Measurements from ENCODE around the gene TJP2.

The TJP2 gene

DNA sequence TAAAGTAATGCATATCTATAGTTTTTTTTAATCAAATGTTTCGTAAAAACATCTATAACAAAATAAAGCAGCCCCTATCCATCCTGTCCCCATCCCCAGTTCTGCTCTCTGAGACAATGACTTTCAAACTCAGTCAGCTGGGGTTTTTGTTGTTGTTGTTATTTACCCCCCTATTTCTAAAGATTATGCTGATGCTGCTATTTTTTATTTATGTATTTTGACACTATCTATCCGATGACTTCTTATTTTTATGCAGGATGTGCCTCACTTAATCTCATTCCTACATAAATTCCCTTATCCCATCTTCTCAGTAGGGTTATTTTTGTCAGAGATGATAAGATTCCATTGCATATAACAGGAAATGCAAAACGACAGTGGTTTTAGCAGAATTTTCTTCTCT, 105.7 kb downstream of the TJP2 start:
- Histone ChIP-seq H3K27me3 (ENCODE audit: low read depth, low read length) (peaks cover 6% of the 10 kb centered on the region; the same call in 1 of the 2 replicates), H2AFZ (ENCODE audit: low read depth, low read length) (no peak overlapping the region), H3K4me1 (ENCODE audit: low read length) (peaks cover 8% of the 10 kb centered on the region), H4K20me1 (ENCODE audit: insufficient read depth, low read length) (no peaks in the 10 kb centered on the region), H3K4me2 (ENCODE audit: low read length) (no peak overlapping the region), H3K4me3 (ENCODE audit: low read length) (no peak overlapping the region), H3K79me2 (ENCODE audit: low read length) (no peaks in the 10 kb centered on the region), H3K27ac (ENCODE audit: low read length) (no peak overlapping the region), H3K9ac (ENCODE audit: low read length) (no peak overlapping the region), H3K9me3 (ENCODE audit: insufficient read depth, low read length) (peaks cover 6% of the 10 kb centered on the region), H3K36me3 (replicated peaks; ENCODE audit: low read depth, low read length) (no peaks in the 10 kb centered on the region)
- TF ChIP-seq EZH2phosphoT487 (IDR thresholded peaks at IDR 0.05; ENCODE audit: low read depth), result no peak
- TF ChIP-seq, protein P1, sequence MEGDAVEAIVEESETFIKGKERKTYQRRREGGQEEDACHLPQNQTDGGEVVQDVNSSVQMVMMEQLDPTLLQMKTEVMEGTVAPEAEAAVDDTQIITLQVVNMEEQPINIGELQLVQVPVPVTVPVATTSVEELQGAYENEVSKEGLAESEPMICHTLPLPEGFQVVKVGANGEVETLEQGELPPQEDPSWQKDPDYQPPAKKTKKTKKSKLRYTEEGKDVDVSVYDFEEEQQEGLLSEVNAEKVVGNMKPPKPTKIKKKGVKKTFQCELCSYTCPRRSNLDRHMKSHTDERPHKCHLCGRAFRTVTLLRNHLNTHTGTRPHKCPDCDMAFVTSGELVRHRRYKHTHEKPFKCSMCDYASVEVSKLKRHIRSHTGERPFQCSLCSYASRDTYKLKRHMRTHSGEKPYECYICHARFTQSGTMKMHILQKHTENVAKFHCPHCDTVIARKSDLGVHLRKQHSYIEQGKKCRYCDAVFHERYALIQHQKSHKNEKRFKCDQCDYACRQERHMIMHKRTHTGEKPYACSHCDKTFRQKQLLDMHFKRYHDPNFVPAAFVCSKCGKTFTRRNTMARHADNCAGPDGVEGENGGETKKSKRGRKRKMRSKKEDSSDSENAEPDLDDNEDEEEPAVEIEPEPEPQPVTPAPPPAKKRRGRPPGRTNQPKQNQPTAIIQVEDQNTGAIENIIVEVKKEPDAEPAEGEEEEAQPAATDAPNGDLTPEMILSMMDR (IDR thresholded peaks at IDR 0.05; ENCODE audit: low read depth, low read length), result no peak

DNA sequence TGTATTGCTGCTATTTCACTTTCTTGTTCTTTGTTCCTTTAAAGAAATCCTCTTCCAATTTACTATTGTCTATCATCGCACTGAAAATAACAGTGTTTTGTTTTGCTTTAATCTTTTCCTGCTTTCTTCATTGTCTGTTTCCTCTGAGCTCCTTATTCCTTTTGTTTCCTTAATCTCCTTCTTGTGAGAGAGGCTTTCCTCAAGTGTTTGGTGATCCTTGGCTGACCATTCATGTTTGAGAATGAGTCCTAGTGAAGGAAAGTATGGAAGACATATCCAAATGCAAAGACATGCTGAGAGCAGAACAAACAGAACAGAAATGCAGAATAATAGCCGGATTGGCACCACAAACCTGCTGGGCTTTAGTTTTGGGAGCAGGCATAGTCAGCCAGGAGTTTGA, 108.9 kb downstream of the TJP2 start:
- TF ChIP-seq, protein P1 (IDR thresholded peaks at IDR 0.05; ENCODE audit: low read depth, low read length), result no peak
- no peak for TF ChIP-seq EZH2phosphoT487 (IDR thresholded peaks at IDR 0.05; ENCODE audit: low read depth)
- Histone ChIP-seq H3K4me2 (ENCODE audit: low read length) (no peak overlapping the region), H3K4me1 (ENCODE audit: low read length) (peaks cover 8% of the 10 kb centered on the region), H3K4me3 (ENCODE audit: low read length) (no peak overlapping the region), H4K20me1 (ENCODE audit: insufficient read depth, low read length) (no peaks in the 10 kb centered on the region), H3K9me3 (ENCODE audit: insufficient read depth, low read length) (peaks cover 6% of the 10 kb centered on the region), H3K79me2 (ENCODE audit: low read length) (no peaks in the 10 kb centered on the region), H3K27ac (ENCODE audit: low read length) (no peak overlapping the region), H3K36me3 (replicated peaks; ENCODE audit: low read depth, low read length) (no peaks in the 10 kb centered on the region), H3K9ac (ENCODE audit: low read length) (no peak overlapping the region), H2AFZ (ENCODE audit: low read depth, low read length) (no peak overlapping the region), H3K27me3 (ENCODE audit: low read depth, low read length) (peaks cover 6% of the 10 kb centered on the region; the same call in 1 of the 2 replicates)

DNA sequence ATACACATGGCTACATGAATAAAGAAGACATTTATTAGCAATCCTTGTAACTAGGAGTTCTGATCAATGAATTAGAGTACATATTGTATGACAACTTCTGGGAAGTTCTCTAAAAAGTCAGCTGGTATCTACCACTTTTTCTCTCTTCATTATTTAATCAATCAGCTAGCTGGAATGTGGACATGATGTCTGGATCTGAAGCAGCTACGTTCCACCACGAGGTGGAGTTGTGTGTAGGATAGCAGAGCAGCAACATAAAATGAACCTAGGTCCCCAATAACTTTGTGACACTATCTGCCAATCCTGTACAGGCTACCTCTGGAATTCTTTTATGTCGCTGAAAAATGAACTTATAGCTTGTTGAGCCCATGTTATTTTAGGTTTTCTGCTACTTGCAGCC, 118.0 kb downstream of the TJP2 start:
- Histone ChIP-seq H3K4me1 (ENCODE audit: low read length) (no peaks in the 10 kb centered on the region), H3K4me3 (ENCODE audit: low read length) (no peak overlapping the region), H3K9me3 (ENCODE audit: insufficient read depth, low read length) (no peaks in the 10 kb centered on the region), H3K27me3 (ENCODE audit: low read depth, low read length) (no peaks in the 10 kb centered on the region), H3K36me3 (replicated peaks; ENCODE audit: low read depth, low read length) (no peaks in the 10 kb centered on the region), H4K20me1 (ENCODE audit: insufficient read depth, low read length) (no peaks in the 10 kb centered on the region), H3K4me2 (ENCODE audit: low read length) (no peak overlapping the region), H3K79me2 (ENCODE audit: low read length) (no peaks in the 10 kb centered on the region), H3K9ac (ENCODE audit: low read length) (no peak overlapping the region), H2AFZ (ENCODE audit: low read depth, low read length) (no peak overlapping the region), H3K27ac (ENCODE audit: low read length) (no peak overlapping the region)
- TF ChIP-seq, protein P1 (IDR thresholded peaks at IDR 0.05; ENCODE audit: low read depth, low read length), result no peak
- TF ChIP-seq EZH2phosphoT487 (IDR thresholded peaks at IDR 0.05; ENCODE audit: low read depth), result no peak

DNA sequence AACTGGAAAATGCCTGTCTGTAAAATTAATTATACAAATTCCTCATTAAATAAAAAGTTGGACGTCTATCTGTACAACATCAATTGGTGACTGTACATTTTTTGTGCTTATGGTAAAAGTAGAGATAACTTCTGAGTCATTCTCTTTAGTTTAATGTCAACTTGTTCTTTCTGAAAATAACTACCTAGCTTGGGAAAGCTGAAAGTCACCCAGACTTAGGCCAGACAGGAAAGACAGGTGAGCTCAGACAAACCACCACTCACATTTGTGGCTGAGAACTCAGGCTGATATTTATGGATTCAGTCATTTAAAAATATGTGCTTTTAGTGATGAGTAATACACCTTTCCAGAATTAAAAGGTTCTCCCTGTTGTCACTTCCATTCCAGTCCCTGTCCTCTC, 119.1 kb downstream of the TJP2 start:
- Histone ChIP-seq H3K36me3 (replicated peaks; ENCODE audit: low read depth, low read length) (no peaks in the 10 kb centered on the region), H2AFZ (ENCODE audit: low read depth, low read length) (no peak overlapping the region), H3K4me2 (ENCODE audit: low read length) (no peak overlapping the region), H3K27me3 (ENCODE audit: low read depth, low read length) (no peaks in the 10 kb centered on the region), H3K9me3 (ENCODE audit: insufficient read depth, low read length) (no peaks in the 10 kb centered on the region), H3K4me1 (ENCODE audit: low read length) (no peaks in the 10 kb centered on the region), H3K9ac (ENCODE audit: low read length) (no peak overlapping the region), H4K20me1 (ENCODE audit: insufficient read depth, low read length) (no peaks in the 10 kb centered on the region), H3K4me3 (ENCODE audit: low read length) (no peak overlapping the region), H3K27ac (ENCODE audit: low read length) (no peak overlapping the region), H3K79me2 (ENCODE audit: low read length) (no peaks in the 10 kb centered on the region)
- TF ChIP-seq, protein P1 (IDR thresholded peaks at IDR 0.05; ENCODE audit: low read depth, low read length), result no peak
- no peak for TF ChIP-seq EZH2phosphoT487 (IDR thresholded peaks at IDR 0.05; ENCODE audit: low read depth)
